D721Med (cell line): ENCODE measurements around the gene NLRC5.

Source experiments
- DNase-seq: peaks from one replicate; pipeline ENCODE4 v3.0.0; 2011; ENCODE audit warnings: low spot score; ENCODE audit not compliant: insufficient read length
- FAIRE-seq: peaks from 2 replicates; lab custom pipeline; 2011; peaks lifted over from hg19 to GRCh38; lab: Jason Lieb, UNC
- CTCF ChIP-seq: IDR thresholded peaks from 2 replicates; pipeline ENCODE4 v1.5.1; 2012; ENCODE audit warnings: mild to moderate bottlenecking, control low read depth; ENCODE audit not compliant: insufficient read depth; ENCODE audit errors: missing control alignments

NLRC5 gene

GRCh38 chr16:57123974-57124674 is 134.8 kb downstream of the NLRC5 start:
- no peak for TF ChIP-seq CTCF
- FAIRE-seq: no peak
- DNase-seq: no peak

GRCh38 chr16:57125376-57125775 is 136.0 kb downstream of the NLRC5 start:
- FAIRE-seq (no peak), DNase-seq (no peak)
- TF ChIP-seq CTCF: no peak

GRCh38 chr16:57125969-57126368 is 136.6 kb downstream of the NLRC5 start:
- DNase-seq (no peak), FAIRE-seq (no peak)
- no peak for TF ChIP-seq CTCF

GRCh38 chr16:57126411-57126810 is 137.1 kb downstream of the NLRC5 start:
- DNase-seq (no peak), FAIRE-seq (no peak)
- TF ChIP-seq CTCF: no peak

GRCh38 chr16:57127037-57127763 is 137.8 kb downstream of the NLRC5 start:
- DNase-seq (no peak), FAIRE-seq (no peak)
- TF ChIP-seq CTCF: no peak

GRCh38 chr16:57127836-57128235 is 138.5 kb downstream of the NLRC5 start:
- FAIRE-seq (no peak), DNase-seq (no peak)
- TF ChIP-seq CTCF: no peak
